Limb (tissue), 2 donors: ENCODE results near the gene CEP112.

Experiments used
- DNase-seq, 2 donors: peaks; one replicate each; pipeline ENCODE4 v3.0.0-alpha.2; 2016; ENCODE audit errors: extremely low spot score in 2 of 2

Gene CEP112

DNA sequence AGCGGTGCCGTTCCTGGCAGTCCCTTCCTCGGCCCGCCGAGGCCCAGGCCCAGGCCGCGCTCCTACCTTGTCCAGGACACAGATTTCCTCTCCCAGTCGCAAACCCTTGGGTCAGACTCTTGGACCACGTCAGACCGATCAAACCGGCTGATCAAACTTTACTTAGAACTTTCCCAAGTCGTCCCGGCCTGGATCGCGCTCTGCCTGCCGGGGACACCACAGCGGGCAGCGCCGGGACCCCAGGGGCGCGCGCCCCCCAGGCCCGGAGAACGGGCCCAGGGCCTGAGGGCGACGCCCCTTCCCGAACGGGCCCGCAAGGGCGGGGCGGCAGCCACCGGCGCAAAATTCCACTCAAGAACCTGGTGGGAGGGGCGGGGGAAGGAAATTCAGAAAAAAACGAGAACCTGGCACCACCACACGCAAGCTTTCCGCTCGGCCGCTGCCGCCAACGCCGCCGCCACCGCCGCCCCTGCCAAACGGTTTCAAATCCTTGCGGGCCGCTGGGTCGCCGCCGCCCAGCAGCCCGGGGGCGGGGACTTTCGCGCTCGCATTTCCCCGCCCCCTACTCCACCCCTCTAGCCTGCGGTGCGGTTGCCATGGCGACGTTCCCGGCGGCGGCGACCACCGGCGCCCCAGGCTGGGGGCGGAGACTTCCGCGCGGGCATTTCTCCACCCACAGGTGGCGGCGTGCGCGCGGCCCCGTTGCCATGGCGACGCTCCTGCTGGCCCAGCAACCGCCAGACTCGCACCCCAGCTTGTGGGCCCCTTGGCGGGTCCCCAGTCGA is at the start of gene CEP112:
Gene CEP112, minus strand, starts transcription at position 541 of the 785 bp plus-strand sequence.
- DNase-seq, result peak; percentile 85 to 96

DNA sequence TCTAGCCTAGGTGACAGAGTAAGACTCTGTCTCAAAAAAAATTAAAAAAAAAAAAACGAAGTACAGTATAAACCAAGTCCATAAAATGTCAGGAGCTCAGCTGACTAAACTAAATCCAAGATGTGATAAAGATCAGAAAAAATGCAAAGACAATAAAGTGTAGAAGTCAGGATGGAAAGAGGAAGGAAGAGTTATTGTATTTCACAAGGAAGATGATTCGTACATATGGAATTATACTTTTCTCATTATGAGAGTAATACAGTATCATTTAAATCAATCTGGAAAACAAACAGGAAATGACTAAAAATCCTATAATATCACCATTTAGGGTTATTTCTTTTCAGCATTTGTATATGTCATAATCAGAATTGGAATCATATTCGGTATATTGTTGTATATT is 48.7 kb upstream of the CEP112 start:
- no peak for DNase-seq

DNA sequence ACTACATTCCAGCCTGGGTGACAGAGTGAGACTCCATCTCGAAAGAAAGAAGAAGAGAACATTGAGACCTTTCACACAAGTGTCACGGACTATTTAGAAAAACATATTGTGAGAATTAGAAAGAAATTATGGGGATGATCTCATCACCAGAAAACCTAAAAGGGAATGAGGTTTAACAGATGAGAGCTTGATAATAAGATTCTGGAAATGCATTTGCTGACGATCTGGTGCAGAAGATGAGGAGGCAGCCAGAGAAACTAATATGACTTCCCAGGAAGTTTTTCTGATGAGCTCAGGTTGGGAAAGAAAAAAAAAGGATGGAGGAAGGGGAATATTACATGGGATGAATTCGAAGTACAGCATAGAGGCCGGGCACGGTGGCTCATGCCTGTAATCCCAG is 48.1 kb upstream of the CEP112 start:
- no peak for DNase-seq

DNA sequence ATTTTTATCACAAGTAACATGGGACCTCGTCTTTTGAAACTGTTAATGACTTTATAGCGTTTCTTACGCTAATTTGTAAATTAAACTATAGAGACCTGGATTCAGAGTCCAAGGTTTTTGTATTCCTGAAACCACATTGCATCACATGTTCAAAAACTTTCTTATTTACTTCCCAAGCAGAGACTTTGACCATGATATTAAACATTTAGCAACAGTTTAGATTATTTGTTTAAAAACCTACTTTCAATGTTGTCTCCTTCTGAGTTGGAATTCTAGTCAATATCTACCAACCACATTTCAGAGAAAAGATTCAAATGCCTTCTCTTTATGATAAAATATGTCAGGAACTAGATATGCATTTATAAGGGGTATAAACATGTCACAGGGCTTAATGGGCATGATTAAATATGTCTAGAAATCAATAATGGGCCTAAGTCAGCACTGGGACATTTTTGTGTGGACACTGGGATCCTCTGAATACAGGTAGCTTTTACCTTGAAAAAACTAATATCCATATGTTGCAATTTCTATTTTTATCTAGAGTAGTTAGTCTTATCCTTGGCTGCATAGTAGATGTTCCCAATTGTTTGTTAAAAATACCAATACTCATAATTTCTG is 43.6 kb upstream of the CEP112 start:
- DNase-seq, result no peak

DNA sequence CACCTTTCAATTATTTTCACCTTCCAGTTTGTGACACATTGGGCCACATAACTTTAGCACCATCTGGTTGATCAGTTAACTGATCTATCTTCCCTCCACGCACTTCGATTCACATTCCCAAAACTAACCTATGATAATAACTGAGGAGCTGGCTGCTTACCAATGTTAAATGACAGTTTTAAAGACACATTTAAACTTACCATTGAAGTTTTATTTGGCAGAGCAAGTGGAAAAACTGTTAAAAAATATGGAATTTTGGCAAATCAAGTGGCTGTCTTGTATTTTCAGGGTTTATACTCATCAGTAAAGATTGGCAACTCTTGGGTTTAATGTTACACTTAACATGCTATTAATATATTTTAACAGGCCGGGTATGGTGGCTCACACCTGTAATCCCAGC is 42.7 kb upstream of the CEP112 start:
- DNase-seq, result no peak

DNA sequence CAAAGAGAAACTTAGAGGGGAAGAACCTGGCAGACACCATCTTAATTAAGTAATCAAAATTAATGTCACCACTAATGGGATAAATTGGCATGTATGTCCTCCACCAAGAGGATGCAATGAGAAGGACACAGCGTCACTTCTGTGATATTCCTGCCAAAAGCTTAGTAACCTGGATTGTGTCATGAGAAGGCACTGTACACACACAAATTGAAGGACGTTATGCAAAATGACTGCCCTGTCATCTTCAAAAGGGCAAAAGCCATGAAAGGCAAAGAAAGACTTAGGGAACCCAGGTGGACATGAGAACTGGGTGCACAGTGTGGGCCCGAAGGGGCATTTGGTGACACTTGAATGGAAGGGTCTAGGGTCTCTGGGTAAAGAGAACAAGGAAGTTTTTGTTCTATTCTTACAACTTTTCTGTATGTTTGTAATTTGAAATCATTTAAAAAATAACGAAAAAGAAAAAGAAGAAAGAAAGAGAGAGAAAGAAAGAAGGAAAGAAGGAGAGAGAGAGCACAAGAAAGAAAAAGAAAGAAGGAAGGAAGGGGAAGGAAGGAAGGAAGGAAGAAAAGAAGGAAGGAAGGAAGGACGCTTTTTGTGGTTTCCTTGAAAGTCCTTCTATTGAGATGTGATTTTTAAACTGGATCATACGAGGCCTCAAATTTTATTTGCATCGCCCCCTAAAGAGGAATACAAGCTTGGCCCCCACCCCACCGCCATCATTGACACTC is 41.3 kb upstream of the CEP112 start:
- no peak for DNase-seq

DNA sequence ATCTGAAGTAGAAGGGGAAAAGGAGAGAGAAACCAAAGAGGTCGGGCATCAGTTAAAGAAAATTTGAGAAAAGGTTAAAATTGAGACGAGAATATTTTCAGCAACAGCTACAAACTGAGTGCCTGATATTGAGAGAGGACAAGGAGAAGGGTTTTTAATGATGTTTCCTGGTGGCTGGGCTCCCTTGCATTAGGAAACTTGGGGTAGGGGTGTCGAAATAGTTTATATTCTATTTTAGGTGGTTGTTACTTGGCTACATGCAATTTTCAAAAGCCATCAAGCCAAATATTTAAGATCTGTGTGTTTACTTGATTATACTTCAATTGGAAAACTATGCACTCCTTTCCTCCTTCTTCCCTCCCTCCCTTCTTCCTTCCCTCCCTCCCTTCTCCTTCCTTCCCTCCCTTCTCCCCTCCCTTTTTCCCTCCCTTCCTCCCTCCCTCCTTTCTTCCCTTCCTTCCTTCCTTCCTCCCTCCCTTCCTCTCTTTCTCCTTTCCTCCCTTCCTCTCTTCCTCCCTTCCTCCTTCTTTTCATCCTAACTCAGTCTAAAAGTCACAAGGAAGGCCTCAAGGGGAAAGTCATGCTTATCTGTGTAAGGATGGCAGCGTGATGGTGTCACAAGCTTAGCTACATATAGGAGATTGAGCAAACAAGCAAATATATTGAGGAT is 39.1 kb upstream of the CEP112 start:
- no peak for DNase-seq

DNA sequence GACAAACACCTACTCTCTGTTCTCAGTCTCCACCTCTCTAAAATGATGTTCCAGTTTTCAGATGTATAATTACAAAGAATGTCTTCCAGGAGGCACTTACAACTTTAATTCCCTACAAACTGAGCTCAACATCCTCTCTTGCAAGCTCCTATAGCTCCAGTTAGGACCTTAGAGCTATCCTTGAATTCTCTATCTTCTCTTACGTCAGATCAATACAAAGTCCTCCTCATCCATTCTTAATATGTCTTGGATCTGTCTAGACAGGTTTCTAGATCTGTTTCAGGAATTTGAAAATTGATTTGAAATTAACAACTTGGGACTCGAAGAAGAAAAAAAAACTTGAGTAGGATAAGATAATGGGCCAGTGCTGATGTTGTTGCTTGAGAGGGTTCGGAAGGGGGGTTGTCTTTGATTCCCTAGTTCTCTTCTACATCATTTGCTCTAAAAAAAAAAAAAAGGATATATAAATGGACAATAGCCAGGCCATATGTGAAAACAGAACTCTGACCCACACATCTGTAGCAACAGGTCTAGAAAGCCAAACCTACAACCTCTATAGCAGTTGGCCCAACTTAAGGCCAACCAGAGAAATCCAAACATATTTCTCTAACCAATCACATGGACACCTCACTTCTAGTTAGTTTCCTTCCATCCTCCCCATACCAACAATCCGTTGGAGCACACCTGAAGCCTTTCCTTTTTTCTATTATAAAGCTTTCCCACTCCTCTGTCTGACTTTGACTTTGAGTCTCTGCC is 38.0 kb upstream of the CEP112 start:
- no peak for DNase-seq

DNA sequence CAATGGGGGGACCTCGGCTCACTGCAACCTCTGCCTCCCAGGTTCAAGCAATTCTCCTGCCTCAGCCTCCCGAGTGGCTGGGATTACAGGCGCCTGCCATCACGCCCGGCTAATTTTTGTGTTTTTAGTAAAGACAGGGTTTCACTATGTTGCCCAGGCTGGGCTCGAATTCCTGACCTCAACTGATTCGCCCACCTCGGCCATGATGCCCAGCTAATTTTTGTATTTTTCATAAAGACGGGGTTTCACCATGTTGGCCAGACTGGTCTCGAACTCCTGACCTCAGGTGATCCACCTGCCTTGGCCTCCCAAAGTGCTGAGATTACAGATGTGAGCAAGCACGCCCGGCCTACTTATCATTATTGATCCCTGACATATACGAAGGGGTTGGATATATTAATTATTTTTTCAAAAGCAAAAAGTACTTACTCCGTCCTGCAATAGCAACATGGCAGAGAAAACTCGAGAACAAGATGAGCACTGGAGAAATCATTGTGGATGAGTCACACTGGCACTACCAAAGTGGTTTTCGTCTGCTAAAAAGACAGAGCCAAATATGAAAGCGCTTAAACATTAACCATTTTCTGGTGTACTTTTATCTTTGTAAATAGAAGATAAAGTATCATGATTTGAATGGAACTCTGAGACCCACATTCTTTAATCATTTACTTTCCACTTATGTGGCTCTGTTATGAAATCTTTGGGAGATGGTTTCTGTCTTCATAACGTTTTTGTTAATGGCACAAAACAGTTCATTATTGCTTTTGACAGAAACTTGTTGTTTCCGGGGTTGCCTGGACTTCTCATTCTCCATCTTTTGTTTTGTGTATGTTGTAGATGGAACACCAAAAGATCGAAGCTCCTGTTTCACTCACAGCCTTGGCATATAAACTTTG is 37.2 kb upstream of the CEP112 start, which contains the start of gene APOH:
Gene APOH, minus strand, starts transcription at position 529 of the 896 bp plus-strand sequence. Its CDS starts 36 bp downstream, at position 493.
- DNase-seq, result no peak

DNA sequence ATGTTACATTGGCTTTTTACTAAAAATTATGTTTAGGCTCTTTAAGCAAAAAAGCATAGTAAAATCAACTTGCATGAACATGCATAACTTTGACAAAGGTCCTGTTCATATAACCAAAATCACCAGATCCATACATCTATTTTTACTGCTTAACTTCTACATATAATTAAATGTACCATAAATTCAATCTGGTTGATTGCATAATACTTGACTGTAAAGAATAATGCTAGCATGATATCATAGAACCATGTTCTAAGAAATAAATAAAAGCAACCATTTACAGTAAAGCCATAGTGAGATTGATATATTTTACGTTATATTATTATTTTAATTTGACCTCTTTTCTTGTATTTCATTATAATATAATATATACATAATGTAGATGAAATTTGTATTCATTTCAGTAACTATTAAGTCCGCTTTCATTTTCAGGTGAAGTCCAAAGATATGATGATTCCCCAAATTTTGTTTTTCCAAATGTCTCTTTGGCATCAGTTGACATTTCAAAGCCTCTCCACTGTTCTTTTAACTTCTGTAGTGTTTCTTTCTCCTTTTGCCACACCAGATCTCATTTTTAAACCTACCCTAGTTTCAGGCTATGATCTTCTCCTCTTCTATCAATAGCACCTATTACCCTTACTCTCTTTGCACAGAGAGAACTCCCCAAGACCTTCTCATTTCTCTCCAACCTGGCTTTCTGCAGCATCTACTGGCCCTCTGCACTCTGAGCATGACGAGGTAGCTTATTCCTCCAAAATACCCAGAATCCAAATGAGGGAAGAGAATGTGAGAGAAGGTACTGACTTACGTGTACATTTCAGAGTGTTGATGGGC is 35.5 kb upstream of the CEP112 start:
- no peak for DNase-seq

DNA sequence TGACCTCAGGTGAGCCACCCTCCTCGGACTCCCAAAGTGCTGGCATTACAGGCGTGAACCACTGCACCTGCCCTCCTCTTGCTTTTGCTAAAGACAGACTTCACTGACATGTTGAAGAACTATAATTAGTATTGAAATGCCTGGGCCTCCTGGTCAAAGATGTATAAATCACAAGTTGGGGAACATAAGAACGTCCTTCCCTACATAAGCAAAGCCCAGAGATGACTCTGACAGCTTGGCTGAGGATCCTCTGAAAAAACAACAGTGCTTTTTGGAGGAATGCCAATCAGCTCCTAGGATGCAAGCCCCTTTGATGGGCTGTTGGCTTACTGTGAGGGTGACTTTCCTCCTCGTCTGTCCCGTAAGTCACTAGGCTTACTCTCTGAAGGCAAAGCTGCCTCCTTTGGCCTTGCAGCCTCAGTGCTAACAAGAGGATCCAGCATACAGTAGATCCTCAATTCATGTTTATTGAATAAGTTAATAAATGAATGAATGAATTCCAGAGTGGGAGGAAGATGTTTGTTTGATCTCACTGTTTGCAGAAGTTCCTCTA is 30.9 kb upstream of the CEP112 start:
- no peak for DNase-seq

DNA sequence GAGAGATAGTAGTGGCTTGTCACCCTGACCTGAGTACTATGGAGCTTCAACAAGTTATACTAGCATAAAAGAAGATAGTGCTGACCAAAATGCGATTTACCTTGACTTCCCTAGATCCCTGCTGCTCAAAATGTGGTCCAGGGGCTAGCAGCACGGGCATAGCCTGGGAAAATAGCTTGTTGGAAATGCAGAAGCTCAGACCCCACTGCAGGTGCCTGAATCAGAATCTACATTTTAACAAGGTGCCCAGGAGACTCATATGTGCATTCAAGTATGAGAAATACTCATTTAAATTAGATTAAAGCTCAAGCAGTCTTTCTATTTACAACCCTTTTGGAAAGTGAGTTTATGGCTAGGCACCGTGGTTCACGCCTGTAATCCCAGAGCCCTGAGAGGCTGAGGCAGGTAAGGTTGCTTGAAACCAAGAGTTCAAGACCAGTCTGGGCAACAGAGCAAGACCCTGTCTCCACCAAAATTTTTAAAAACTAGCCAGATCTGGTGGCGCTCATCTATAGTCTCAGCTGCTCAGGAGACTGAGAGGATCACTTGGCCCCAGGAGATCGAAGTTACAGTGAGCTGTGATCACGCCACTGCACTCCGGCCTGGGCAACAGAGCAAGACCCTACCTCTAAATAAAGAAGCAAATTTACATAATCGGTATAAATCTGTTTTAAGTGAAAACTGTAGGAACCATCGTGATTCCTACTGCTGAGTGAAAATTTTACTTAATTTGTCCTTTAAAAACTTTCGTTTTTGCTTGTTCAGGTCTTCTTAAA is 30.0 kb upstream of the CEP112 start:
- DNase-seq, result no peak

DNA sequence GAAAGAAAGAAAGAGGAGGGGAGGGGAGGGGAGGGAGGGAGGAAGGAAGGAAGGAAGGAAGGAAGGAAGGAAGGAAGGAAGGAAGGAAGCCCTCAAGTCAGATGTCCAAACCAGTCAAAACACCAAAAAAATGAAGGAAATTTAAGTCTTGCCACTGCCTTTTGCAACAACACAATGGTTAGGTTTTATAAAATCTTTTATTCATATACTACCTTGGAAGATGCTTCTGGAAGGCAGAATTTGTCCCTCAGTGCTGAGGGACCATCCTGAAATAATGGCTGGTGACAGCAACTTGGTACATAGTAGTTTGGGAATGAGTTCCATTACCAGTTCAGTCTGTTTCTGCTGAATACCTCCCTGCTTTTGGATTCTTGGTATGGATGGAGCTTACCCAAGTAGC is 29.4 kb upstream of the CEP112 start:
- no peak for DNase-seq

DNA sequence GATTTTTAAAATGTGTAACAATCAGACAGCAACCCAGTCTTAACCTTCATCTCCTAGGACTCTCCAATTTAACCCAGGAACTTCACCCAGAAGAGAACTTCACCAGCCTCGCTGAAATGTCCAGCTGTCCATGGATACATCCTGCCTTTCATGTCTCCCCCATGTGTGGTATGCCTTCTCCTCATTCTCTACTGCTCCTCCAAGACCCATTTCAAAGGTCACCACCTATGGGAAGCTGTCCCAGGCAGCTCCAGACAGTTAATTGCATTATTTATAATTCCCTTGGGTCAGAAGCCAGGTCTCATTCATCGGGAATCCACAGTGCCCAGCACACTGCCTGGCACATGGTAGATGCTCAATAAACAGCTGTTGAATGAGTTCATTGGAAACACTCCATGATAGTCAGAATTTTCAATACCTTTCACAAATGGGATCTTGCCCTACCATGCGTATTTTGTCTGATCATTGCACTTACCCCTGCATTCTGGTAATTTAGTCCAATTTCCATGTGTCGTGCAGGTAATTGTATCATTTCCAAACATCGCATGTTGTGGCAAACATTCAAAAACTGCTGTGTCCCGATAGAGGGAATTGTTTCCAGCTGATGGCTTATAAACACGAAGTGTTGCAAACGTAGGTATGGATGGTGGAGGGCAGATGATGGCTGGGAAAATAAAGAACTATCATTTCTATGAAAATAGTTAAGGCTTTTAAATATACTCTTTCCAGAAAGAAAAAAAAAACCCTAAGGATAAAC is 28.3 kb upstream of the CEP112 start:
- no peak for DNase-seq

DNA sequence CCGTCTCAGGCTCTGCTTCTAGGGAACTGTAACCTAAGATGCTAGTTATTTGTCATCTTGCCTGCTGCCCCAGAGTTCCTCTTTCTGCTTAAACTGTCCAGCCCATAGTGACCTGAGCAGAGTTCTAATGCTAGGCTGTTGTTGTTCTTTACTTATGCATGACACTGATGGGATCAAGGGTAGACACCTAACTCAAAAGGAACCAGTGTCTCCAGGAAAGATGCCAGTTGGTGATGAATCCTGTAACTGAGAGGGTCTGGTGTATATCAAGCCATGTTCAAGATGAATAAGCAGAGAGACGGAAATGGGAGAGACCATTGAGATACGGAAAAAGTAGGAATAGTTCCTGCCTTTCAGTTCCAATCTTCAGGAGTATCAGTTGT is 23.6 kb upstream of the CEP112 start:
- no peak for DNase-seq

DNA sequence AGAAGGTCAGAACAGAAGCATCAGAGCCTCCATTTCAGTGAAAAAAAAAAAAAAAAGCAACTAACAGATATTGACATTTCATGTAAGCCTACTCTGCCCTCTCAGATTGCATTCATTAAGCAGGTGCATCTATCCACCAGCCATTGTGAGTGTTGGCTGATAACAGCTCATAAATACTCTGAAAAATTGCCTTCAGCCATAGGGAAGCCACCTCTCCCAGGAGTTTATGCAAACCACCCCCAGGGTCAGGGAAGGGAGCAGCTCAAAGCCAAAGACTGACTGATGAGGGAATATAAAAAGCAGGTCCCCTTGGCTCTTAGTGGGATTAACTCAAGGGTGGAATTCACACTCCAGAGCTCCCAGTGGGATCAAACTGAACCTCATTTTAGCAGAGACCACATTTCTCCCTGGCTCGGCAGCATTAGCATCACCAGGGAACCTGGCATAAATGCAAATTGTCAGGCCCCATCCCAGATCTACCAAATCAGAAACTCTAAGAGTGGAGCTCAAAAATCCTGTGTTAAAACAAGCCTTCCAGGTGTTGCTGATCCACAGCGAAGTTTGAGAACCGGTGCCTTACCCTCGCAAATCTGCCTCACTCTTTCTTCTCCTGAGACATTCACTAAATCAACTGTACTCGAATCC is 23.1 kb upstream of the CEP112 start:
- DNase-seq, result no peak
